ENCODE measurements around the gene TMTC2. TPM values are rescaled to one million over a fixed set of nuclear protein-coding genes. Genes with fewer than 3 reads are reported as not detected.

TMTC2 gene
- total RNA-seq, 5 donors from 2014 or later (not counting 1 experiment from before 2014, with no cell fraction given), result 3.6 to 5.4 (median 4.4) TPM

DNA sequence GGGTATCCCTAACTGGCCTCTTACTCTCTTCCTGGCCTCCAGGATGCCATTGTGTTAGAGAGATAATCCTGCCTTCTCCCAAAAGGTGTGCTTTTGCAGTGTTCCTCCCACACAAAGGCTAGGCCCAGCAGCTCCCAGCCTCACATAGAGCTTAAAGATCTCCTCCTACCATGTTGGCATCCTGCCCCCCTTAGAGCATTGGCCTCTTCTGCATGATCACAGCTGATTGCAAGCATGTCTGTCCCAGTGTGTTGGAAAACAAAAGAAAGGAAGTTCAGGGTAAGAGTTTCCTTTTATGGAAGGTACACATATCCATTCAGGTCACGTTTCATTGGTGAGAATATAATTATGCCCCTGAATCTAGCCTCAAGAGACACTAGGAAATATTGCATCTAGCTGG lies 405.4 kb downstream of the TMTC2 start:
- POLR2A ChIA-PET, result no interaction called here
- Histone ChIP-seq H3K9me3 (no peaks in the 10 kb centered on the region), H3K27ac (ENCODE audit: low read length) (no peak overlapping the region), H3K4me3 (ENCODE audit: control insufficient read depth in 1 of 2, extremely low read depth in 1 of 2, low read length in 1 of 2) (no peak overlapping the region), H3K36me3 (ENCODE audit: control insufficient read depth in 2 of 2, extremely low read depth in 1 of 2, insufficient read depth in 1 of 2, low read length in 1 of 2) (no peaks in the 10 kb centered on the region), H3K27me3 (replicated peaks in 1 of 2; ENCODE audit: control insufficient read depth in 2 of 2, extremely low read depth in 1 of 2, insufficient read depth in 2 of 2, low read length in 1 of 2) (no peaks in the 10 kb centered on the region), H3K4me1 (ENCODE audit: control insufficient read depth in 1 of 2, extremely low read depth in 1 of 2, insufficient read depth in 2 of 2, low read length in 2 of 2) (no peaks in the 10 kb centered on the region)
- Mint-ChIP-seq H3K27ac (no peak overlapping the region), H3K36me3 (no peaks in the 10 kb centered on the region), H3K9me3 (peaks cover 3 to 8% (median 4%) of the 10 kb centered on the region in 3 donors), H3K4me3 (no peak overlapping the region), H3K27me3 (no peaks in the 10 kb centered on the region), H3K4me1 (no peaks in the 10 kb centered on the region)
- ATAC-seq (replicated peaks in 1 of 4) (no peak), DNase-seq (no peak)
- WGBS (ENCODE audit: insufficient coverage), result no CpG with 5 or more reads among the region's 1 CpG
- CTCF ChIA-PET, result no interaction called here

DNA sequence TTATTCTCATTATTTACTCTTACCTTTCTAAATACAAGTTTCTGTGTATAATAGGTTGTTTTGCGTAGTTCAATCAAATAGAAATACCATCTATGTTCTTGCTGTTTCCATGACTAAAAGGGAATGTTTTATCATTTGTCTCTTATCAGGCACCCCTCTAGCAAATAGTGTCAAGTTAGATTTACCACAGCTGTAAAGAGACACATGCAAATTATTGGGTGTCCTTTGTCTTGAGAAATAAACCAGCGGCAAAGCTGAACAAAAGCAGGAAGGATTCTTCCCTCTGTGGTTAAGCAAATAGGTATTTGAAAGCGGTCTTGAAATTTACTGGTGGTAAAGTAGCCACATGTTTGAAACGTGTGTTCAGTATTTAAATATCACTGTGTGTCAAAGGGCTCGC lies 405.9 kb downstream of the TMTC2 start:
- H3K27ac Mint-ChIP-seq, result no peak overlapping the region
- H3K4me3 Mint-ChIP-seq, result no peak overlapping the region
- ATAC-seq (replicated peaks in 1 of 4), result no peak
- no peaks in the 10 kb centered on the region for H3K4me1 Mint-ChIP-seq
- CTCF ChIA-PET, result no interaction called here
- POLR2A ChIA-PET, result no interaction called here
- H3K36me3 Mint-ChIP-seq, result no peaks in the 10 kb centered on the region
- no CpG with 5 or more reads among the region's 5 CpGs for WGBS (ENCODE audit: insufficient coverage)
- H3K27me3 ChIP-seq (replicated peaks in 1 of 2; ENCODE audit: control insufficient read depth in 2 of 2, extremely low read depth in 1 of 2, insufficient read depth in 2 of 2, low read length in 1 of 2), result no peaks in the 10 kb centered on the region
- no peaks in the 10 kb centered on the region for H3K9me3 ChIP-seq
- H3K4me3 ChIP-seq (ENCODE audit: control insufficient read depth in 1 of 2, extremely low read depth in 1 of 2, low read length in 1 of 2), result no peak overlapping the region
- no peak for DNase-seq
- H3K27me3 Mint-ChIP-seq, result no peaks in the 10 kb centered on the region
- no peak overlapping the region for H3K27ac ChIP-seq (ENCODE audit: low read length)
- H3K36me3 ChIP-seq (ENCODE audit: control insufficient read depth in 2 of 2, extremely low read depth in 1 of 2, insufficient read depth in 1 of 2, low read length in 1 of 2), result no peaks in the 10 kb centered on the region
- no peaks in the 10 kb centered on the region for H3K4me1 ChIP-seq (ENCODE audit: control insufficient read depth in 1 of 2, extremely low read depth in 1 of 2, insufficient read depth in 2 of 2, low read length in 2 of 2)
- H3K9me3 Mint-ChIP-seq, result peaks cover 3 to 8% (median 4%) of the 10 kb centered on the region in 3 donors

DNA sequence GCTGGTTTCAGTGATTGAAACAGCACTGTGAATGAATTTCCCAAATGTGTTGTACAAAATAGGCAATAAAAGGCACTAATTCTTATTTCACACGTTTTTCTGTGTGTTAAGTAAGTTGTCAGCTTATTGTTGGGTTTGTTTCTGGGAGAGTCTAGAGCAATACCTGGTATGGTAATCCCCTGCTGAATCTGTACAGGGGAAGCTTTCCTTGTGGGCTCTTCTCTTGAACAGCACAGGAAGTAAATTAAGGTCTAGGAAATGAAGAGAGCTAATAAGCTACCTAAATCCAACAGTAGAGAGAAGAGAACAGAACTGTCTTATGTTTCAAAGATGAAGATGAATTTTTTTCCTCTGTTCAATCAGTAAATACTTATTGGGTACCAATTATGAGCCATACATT lies 406.7 kb downstream of the TMTC2 start:
- no peak for DNase-seq
- ChIA-PET CTCF (no interaction called here), POLR2A (no interaction called here)
- H3K4me3 Mint-ChIP-seq, result no peak overlapping the region
- Histone ChIP-seq H3K9me3 (no peaks in the 10 kb centered on the region), H3K27me3 (replicated peaks in 1 of 2; ENCODE audit: control insufficient read depth in 2 of 2, extremely low read depth in 1 of 2, insufficient read depth in 2 of 2, low read length in 1 of 2) (no peaks in the 10 kb centered on the region), H3K4me3 (ENCODE audit: control insufficient read depth in 1 of 2, extremely low read depth in 1 of 2, low read length in 1 of 2) (no peak overlapping the region), H3K4me1 (ENCODE audit: control insufficient read depth in 1 of 2, extremely low read depth in 1 of 2, insufficient read depth in 2 of 2, low read length in 2 of 2) (no peaks in the 10 kb centered on the region), H3K27ac (ENCODE audit: low read length) (no peak overlapping the region), H3K36me3 (ENCODE audit: control insufficient read depth in 2 of 2, extremely low read depth in 1 of 2, insufficient read depth in 1 of 2, low read length in 1 of 2) (no peaks in the 10 kb centered on the region)
- no CpG with 5 or more reads among the region's 1 CpG for WGBS (ENCODE audit: insufficient coverage)
- ATAC-seq (replicated peaks in 1 of 4), result no peak
- H3K9me3 Mint-ChIP-seq, result peaks cover 3 to 8% (median 4%) of the 10 kb centered on the region in 3 donors
- no peak overlapping the region for H3K27ac Mint-ChIP-seq
- H3K4me1 Mint-ChIP-seq, result no peaks in the 10 kb centered on the region
- no peaks in the 10 kb centered on the region for H3K27me3 Mint-ChIP-seq
- no peaks in the 10 kb centered on the region for H3K36me3 Mint-ChIP-seq

DNA sequence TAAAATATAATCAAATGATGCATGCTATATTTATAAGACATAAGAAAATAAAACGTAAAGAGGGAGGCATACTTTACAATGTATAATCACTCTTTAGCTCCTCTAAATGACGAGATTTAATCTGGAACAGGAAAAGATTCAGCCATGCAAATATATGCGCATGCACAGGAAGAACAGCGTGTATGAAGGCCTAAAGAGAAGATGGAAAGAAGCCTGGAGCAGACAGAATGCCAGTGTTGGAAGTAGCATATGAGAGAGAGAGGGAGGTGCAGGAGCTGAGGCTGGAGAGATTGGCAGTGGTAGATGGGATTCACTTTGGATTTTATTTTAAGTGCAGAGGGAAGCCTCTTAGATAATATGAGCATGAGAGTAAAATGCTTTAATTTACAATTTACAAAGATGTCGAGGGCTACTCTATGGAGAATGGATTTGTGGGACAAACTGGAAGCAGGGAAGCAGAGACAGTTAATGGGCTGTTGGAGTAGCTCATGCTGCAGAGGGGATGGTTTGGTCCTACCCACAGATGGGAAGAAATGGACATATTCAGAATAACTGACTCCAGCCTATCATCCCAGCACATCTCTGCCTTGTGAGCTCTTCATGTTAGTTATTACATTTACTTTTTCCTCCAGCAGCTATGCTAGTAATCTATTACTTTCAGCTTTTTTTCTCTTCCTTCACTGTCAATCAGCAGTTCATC lies 411.1 kb downstream of the TMTC2 start:
- Histone ChIP-seq H3K36me3 (ENCODE audit: control insufficient read depth in 2 of 2, extremely low read depth in 1 of 2, insufficient read depth in 1 of 2, low read length in 1 of 2) (no peaks in the 10 kb centered on the region), H3K27ac (ENCODE audit: low read length) (no peak overlapping the region), H3K27me3 (replicated peaks in 1 of 2; ENCODE audit: control insufficient read depth in 2 of 2, extremely low read depth in 1 of 2, insufficient read depth in 2 of 2, low read length in 1 of 2) (no peaks in the 10 kb centered on the region), H3K4me1 (ENCODE audit: control insufficient read depth in 1 of 2, extremely low read depth in 1 of 2, insufficient read depth in 2 of 2, low read length in 2 of 2) (no peaks in the 10 kb centered on the region), H3K4me3 (ENCODE audit: control insufficient read depth in 1 of 2, extremely low read depth in 1 of 2, low read length in 1 of 2) (no peak overlapping the region), H3K9me3 (no peaks in the 10 kb centered on the region)
- peaks cover 3 to 8% (median 4%) of the 10 kb centered on the region in 3 donors for H3K9me3 Mint-ChIP-seq
- H3K36me3 Mint-ChIP-seq, result no peaks in the 10 kb centered on the region
- DNase-seq (no peak), ATAC-seq (replicated peaks in 1 of 4) (no peak)
- no peaks in the 10 kb centered on the region for H3K4me1 Mint-ChIP-seq
- ChIA-PET CTCF (no interaction called here), POLR2A (interaction anchor here in 1 of 2 donors (0.6 kb wide), 1 partner anchor 172 kb away, joined by 4 read pairs; no protein-coding TSS in a partner anchor)
- WGBS (ENCODE audit: insufficient coverage), result 90% methylated on average over 2 of the region's 5 CpGs
- no peaks in the 10 kb centered on the region for H3K27me3 Mint-ChIP-seq
- no peak overlapping the region for H3K27ac Mint-ChIP-seq
- H3K4me3 Mint-ChIP-seq, result no peak overlapping the region

DNA sequence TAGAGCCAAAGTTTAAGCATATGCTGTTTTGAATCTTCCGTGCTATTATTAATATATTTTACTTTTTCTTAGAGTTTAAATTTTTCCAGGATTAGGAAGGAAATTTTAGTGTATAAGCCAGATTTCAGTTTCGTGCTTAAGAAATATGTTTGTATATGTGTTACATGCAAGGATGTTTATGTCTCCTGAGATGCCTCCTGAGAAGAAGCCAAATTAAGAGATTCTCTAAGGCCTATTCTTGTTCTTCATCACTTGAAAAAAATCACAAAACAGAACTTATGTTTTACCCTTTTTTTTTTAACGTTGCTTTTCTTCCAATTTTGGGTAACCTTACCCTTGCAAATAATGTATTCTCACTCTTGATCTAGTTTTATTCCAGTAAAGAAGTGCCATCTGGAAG lies 412.7 kb downstream of the TMTC2 start:
- no peak overlapping the region for H3K4me3 ChIP-seq (ENCODE audit: control insufficient read depth in 1 of 2, extremely low read depth in 1 of 2, low read length in 1 of 2)
- H3K4me1 ChIP-seq (ENCODE audit: control insufficient read depth in 1 of 2, extremely low read depth in 1 of 2, insufficient read depth in 2 of 2, low read length in 2 of 2), result no peaks in the 10 kb centered on the region
- POLR2A ChIA-PET, result no interaction called here
- Mint-ChIP-seq H3K4me3 (no peak overlapping the region), H3K4me1 (no peaks in the 10 kb centered on the region), H3K36me3 (no peaks in the 10 kb centered on the region), H3K27ac (no peak overlapping the region), H3K27me3 (no peaks in the 10 kb centered on the region), H3K9me3 (peaks cover 3 to 6% (median 4%) of the 10 kb centered on the region in 3 donors)
- no peaks in the 10 kb centered on the region for H3K9me3 ChIP-seq
- H3K27ac ChIP-seq (ENCODE audit: low read length), result no peak overlapping the region
- ATAC-seq (replicated peaks in 1 of 4) (no peak), DNase-seq (no peak)
- WGBS (ENCODE audit: insufficient coverage), result no CpG with 5 or more reads among the region's 3 CpGs
- CTCF ChIA-PET, result interaction anchor here in 1 of 2 donors (0.6 kb wide), 1 partner anchor 1398 kb away, joined by 4 read pairs; no protein-coding TSS in a partner anchor
- H3K36me3 ChIP-seq (ENCODE audit: control insufficient read depth in 2 of 2, extremely low read depth in 1 of 2, insufficient read depth in 1 of 2, low read length in 1 of 2), result no peaks in the 10 kb centered on the region
- no peaks in the 10 kb centered on the region for H3K27me3 ChIP-seq (replicated peaks in 1 of 2; ENCODE audit: control insufficient read depth in 2 of 2, extremely low read depth in 1 of 2, insufficient read depth in 2 of 2, low read length in 1 of 2)

DNA sequence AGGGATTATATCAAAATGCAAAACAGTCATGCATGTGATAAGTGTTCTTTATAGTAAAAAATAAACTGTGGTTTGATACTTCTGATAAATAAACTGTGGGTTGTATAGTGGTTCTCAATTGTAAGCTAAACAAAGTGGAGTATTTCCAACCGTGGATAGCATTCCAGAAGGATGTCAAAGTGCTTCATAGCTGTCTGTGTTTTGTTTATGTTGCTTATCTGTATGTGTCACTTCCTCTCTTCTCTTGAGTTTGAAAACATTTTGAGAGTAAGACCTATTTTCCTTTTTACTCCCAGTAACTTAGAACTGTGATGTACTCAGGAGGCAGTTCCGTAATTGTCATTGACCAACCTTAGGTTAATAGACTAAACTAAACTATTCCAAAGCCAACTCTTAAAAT lies 415.8 kb downstream of the TMTC2 start:
- Mint-ChIP-seq H3K4me1 (no peaks in the 10 kb centered on the region), H3K27ac (no peak overlapping the region), H3K36me3 (no peaks in the 10 kb centered on the region), H3K4me3 (no peak overlapping the region), H3K27me3 (no peaks in the 10 kb centered on the region), H3K9me3 (no peaks in the 10 kb centered on the region)
- H3K36me3 ChIP-seq (ENCODE audit: control insufficient read depth in 2 of 2, extremely low read depth in 1 of 2, insufficient read depth in 1 of 2, low read length in 1 of 2), result no peaks in the 10 kb centered on the region
- no peaks in the 10 kb centered on the region for H3K4me1 ChIP-seq (ENCODE audit: control insufficient read depth in 1 of 2, extremely low read depth in 1 of 2, insufficient read depth in 2 of 2, low read length in 2 of 2)
- DNase-seq (no peak), ATAC-seq (replicated peaks in 1 of 4) (no peak)
- CTCF ChIA-PET, result no interaction called here
- POLR2A ChIA-PET, result no interaction called here
- H3K9me3 ChIP-seq, result no peaks in the 10 kb centered on the region
- H3K27me3 ChIP-seq (replicated peaks in 1 of 2; ENCODE audit: control insufficient read depth in 2 of 2, extremely low read depth in 1 of 2, insufficient read depth in 2 of 2, low read length in 1 of 2), result no peaks in the 10 kb centered on the region
- no CpG with 5 or more reads among the region's 2 CpGs for WGBS (ENCODE audit: insufficient coverage)
- no peak overlapping the region for H3K4me3 ChIP-seq (ENCODE audit: control insufficient read depth in 1 of 2, extremely low read depth in 1 of 2, low read length in 1 of 2)
- no peak overlapping the region for H3K27ac ChIP-seq (ENCODE audit: low read length)

DNA sequence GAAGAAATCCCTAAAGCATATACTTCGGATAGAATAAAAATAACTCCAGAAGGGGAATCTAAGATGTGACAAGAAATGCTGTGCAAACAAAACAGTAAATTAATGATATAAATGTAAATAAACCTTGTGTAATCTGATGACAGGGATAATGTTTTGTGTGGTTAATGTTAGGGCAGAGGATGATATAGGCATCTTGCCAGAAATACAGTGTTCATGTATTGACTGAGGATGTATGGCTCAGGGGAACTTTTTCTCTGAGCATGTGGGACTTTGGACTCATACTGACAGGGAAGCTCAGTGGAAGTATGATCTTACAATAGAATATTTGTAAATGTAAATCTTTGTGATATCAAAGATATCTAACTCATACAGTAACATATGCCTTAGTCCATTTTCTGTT lies 420.2 kb downstream of the TMTC2 start:
- ChIA-PET POLR2A (no interaction called here), CTCF (no interaction called here)
- no peaks in the 10 kb centered on the region for H3K4me1 ChIP-seq (ENCODE audit: control insufficient read depth in 1 of 2, extremely low read depth in 1 of 2, insufficient read depth in 2 of 2, low read length in 2 of 2)
- WGBS (ENCODE audit: insufficient coverage), result no CpG with 5 or more reads among the region's 1 CpG
- Mint-ChIP-seq H3K27me3 (no peaks in the 10 kb centered on the region), H3K36me3 (no peaks in the 10 kb centered on the region), H3K27ac (no peak overlapping the region), H3K4me3 (no peak overlapping the region), H3K9me3 (peaks cover 0 to 10% (median 0%) of the 10 kb centered on the region in 3 donors), H3K4me1 (no peaks in the 10 kb centered on the region)
- no peaks in the 10 kb centered on the region for H3K36me3 ChIP-seq (ENCODE audit: control insufficient read depth in 2 of 2, extremely low read depth in 1 of 2, insufficient read depth in 1 of 2, low read length in 1 of 2)
- H3K27me3 ChIP-seq (replicated peaks in 1 of 2; ENCODE audit: control insufficient read depth in 2 of 2, extremely low read depth in 1 of 2, insufficient read depth in 2 of 2, low read length in 1 of 2), result no peaks in the 10 kb centered on the region
- no peak overlapping the region for H3K27ac ChIP-seq (ENCODE audit: low read length)
- H3K9me3 ChIP-seq, result no peaks in the 10 kb centered on the region
- H3K4me3 ChIP-seq (ENCODE audit: control insufficient read depth in 1 of 2, extremely low read depth in 1 of 2, low read length in 1 of 2), result no peak overlapping the region
- DNase-seq, result no peak
- no peak for ATAC-seq (replicated peaks in 1 of 4)
